Sigmoid colon (tissue), 4 donors: Measurements from ENCODE around the gene KRTAP5-2.

Experiments
- CTCF ChIP-seq, 4 experiments: fragments of 450-650 bp in 3 of 4; fragments of 200-600 bp in 1 of 4; IDR thresholded peaks; one replicate each; pipeline ENCODE4 v1.5.1; 2016 to 2019; ENCODE audit warnings: antibody characterized with exemption in 4 of 4, mild to moderate bottlenecking in 3 of 4, moderate library complexity in 2 of 4
- EP300 ChIP-seq, 4 donors: sonication (generic); formaldehyde crosslinking; IDR thresholded peaks; one replicate each; pipeline ENCODE4 v1.6.1; 2017; ENCODE audit warnings: antibody characterized with exemption in 4 of 4
- POLR2A ChIP-seq, 2 donors: fragments of 450-650 bp; IDR thresholded peaks; one replicate each; pipeline ENCODE4 v1.6.1; 2016; ENCODE audit warnings: antibody characterized with exemption in 2 of 2, mild to moderate bottlenecking in 2 of 2, moderate library complexity in 2 of 2
- POLR2AphosphoS5 ChIP-seq, 4 donors: sonication (generic); formaldehyde crosslinking; IDR thresholded peaks; one replicate each; pipeline ENCODE4 v1.6.1; 2017; ENCODE audit warnings: antibody characterized with exemption in 4 of 4

- no peak for TF ChIP-seq POLR2AphosphoS5 (IDR thresholded peaks at IDR 0.05)
- TF ChIP-seq POLR2A (IDR thresholded peaks at IDR 0.05), result no peak
- TF ChIP-seq CTCF (IDR thresholded peaks at IDR 0.05), result no peak
- TF ChIP-seq EP300 (IDR thresholded peaks at IDR 0.05), result no peak
Measured at GRCh38 chr11:1562469-1563148, 35.5 kb downstream of the KRTAP5-2 start.
